Measurements from ENCODE around the gene LEPROT.

LEPROT gene

DNA sequence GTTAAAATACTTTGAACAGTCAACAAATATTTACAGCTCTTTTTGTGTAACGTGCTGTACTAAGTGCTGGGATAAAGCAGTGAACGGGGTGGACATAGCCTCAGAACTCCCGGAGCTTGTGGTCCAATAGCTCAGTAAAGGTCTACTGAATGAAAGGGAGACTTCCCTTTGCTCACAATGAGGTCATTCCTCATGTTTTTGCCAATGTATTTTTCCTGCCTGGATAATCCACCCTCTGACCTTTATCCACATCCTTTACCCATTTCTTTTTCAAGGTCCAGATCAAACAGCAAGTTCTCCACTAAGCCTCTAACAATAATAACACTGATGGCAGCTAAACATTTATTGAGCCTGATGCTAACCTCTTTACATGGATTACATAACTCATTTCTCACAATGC, 55.9 kb downstream of the LEPROT start:
- no peak for DNase-seq (ENCODE audit: low read depth in 1 of 2, low spot score in 1 of 2)

DNA sequence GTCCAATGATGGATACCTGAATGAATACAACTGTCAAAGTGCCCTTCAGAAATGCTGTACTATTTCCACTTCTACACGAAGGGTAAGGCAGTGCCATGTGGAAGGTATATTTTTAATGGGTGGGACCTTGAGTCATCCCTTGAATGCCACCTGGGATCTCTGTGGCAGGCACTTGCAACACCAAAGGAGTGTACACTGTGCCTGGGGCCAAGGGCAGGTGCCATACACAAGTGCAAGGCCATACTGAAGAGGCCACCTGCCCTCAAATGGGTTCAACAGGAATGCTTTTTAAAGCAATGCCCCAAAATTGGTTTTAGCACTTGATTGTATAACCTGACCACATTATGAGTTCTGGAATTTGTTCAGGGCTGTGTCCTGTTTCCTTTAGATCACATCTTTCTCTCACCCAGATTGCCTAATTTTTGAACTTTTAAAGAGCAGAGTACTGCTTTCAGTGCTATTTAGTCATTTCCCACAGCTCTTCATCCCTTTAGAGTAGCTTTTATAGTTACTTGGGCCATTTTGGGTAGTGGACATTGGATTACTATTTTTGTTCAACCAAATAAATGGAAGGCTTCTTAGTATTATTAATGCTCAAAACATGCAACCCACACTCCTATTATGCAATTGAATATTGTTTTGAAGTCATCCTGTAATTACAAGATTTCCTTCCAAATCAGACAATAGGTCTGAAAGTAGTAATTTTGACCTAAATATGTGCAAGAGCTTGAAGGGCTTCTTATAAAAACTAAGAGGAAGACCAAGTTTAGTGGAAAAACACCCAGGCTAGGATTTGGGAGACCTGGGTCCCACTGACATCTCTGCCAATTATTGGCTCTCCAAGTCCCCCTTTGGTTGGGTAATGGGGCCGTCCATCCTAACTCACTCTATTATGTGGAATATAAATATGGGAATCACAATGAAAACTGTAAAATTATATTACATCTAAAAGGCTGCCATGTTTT, 57.2 kb downstream of the LEPROT start:
- DNase-seq (ENCODE audit: low read depth in 1 of 2, low spot score in 1 of 2): no peak

DNA sequence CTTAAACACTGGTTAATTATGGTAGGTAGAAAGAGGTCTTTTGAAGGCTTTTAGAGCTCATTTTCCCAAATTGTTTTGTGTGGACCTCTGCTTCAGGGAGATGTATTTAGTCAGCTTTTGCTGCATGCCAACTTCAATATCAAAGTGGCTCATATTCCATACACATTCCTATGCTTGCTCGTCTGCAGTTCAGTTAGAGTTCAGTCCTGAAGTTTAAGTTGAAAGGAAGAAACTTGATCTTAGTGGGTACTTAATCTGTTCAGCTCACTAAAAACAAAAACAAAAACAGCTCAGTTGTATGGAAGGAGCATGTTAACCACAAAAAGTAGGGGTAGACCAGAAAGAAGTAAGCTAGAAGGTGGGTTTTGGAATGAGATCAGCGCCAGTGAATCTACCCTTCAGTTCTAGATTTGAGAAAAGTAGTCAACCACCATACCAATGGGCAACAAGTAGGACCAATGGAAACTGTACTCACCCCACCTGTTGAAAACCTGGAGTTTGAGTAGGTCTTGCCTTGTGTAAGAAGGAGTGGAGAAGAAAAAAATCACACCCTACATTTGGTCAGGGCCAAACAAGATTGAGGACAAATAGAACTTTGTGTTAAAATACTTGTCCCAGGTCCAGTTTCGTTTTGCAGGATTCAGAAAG, 58.0 kb downstream of the LEPROT start:
- no peak for DNase-seq (ENCODE audit: low read depth in 1 of 2, low spot score in 1 of 2)

DNA sequence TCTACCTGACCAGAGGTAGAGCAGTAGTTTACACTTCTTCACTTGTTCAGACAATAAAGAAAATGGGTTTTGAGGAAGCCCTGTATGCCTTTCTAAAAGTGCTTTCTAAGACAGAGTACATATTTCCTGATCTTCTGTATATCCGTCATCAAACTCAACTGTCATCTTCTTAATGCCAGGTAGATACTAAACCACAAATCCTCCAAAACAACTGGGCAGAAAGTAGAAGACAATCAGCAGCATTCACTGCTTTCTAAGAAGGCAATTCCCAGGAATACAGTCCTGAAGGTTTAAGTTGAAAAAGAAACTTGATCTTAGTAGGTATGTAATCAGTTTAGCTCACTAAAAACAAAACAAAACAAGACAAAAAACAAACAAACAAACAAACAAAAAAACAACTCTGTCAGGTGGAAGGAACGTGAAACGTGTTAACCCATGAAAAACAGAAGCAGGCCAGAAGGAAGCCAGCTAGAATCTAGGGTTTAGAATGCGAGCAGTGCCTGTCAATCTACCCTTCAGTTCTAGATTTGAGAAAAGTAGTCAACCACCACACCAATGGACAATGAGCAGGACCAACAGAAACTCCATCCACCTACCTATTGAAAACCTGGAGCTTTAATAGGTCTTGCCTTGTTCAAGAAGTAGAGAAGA, 59.2 kb downstream of the LEPROT start:
- no peak for DNase-seq (ENCODE audit: low read depth in 1 of 2, low spot score in 1 of 2)

DNA sequence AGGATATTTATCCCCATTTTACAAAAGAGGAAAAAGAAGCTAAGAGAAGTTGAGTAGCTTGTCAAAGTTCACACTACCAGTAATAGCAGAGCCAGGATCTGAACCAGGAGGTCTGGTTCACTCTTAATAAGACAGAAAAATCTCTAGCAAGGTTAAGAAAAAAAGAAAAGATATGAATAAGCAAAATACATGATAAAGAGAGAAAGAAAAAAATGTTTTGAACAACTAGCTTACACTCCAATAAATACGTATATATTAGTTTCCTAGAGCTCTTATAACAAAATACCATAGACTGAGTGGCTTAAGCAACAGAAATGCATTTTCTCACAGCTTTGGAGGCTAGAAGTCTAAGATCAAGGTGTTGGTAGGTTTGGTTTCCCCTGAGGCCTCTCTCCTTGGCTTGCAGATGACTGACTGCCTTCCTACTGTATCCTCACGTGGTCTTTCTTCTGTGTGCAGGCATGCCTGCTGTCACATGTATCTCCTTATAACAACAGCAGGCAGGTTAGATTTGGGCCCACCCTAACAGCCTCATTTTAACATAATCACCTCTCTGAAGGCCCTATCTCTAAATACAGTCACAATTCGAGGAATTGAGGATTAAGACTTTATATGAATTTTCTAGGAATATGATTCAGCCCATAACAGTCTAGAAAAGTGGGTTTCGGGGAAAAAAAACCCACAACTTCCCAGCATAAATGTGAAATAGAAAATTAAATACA, 60.4 kb downstream of the LEPROT start:
- DNase-seq (ENCODE audit: low read depth in 1 of 2, low spot score in 1 of 2): no peak

DNA sequence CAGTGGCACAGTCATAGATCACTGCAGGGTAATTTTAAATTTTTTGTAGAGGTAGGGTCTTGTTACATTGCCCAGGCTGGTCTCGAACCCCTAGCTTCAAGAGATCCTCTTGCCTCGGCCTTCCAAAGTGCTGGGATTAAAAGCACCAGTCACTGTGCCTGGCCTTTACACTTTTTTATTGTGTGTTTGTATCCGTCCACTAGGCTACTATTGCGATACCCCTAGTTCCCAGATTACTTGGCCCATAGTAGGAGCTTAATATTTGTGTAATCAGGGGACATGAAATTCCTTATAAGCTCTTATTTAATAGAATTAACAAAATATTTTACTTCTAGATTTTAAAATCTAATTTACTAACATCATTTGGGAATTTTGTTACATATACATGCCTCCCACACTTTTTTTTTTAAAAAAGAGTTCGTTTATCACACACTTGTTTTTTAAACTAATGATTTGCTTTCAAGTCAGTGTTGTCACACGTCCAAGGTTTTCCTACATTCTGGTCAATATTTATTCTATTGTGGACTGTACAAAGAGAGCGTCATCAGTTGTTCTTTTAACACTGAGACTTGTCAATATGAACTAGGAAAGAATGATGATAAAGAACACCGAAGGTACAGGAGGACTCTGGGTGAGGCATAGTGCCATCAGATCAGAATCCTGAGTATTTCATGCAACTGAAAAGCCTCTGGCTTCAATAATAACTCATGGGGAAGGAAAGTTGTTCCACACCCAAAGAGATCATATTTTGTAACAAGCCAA, 63.7 kb downstream of the LEPROT start:
- DNase-seq (ENCODE audit: low read depth in 1 of 2, low spot score in 1 of 2): no peak

All from activated T-helper 1 cell treated with anti-CD3 and anti-CD28 coated beads, Interleukin-2, amount 50 U/mL, for 16 hours (primary cell).